Thymus (tissue), 11 donors: ENCODE measurements around the gene SGSH. TPM values are rescaled to one million over a fixed set of nuclear protein-coding genes. Genes with fewer than 3 reads are reported as not detected.

Experiments
- DNase-seq, 9 donors: peaks; one replicate each; pipeline ENCODE4 v3.0.0-alpha.2; 2013; ENCODE audit warnings: low spot score in 9 of 9, low read depth in 6 of 9, missing footprints in 1 of 9
- H3K27ac ChIP-seq, 2 donors: one replicate each; pipeline ENCODE4 v1.5.1; 2013; ENCODE audit warnings: control low read depth in 1 of 2, low read depth in 1 of 2, low read length in 1 of 2, mild to moderate bottlenecking in 1 of 2, moderate library complexity in 1 of 2
- H3K27me3 ChIP-seq, 2 donors: one replicate each; pipeline ENCODE4 v1.5.1; 2013; ENCODE audit warnings: low read length in 1 of 2; ENCODE audit not compliant: control insufficient read depth in 2 of 2, insufficient read depth in 1 of 2
- H3K36me3 ChIP-seq, 2 donors: one replicate each; pipeline ENCODE4 v1.5.1; 2013; ENCODE audit warnings: low read length in 1 of 2, mild to moderate bottlenecking in 1 of 2, moderate library complexity in 1 of 2; ENCODE audit not compliant: control insufficient read depth in 2 of 2, insufficient read depth in 2 of 2
- H3K4me1 ChIP-seq, 2 donors: one replicate each; pipeline ENCODE4 v1.5.1; 2013; ENCODE audit warnings: low read length in 2 of 2; ENCODE audit not compliant: control insufficient read depth in 2 of 2, insufficient read depth in 2 of 2
- H3K4me3 ChIP-seq, 2 donors: one replicate each; pipeline ENCODE4 v1.5.1; 2013; ENCODE audit warnings: low read length in 2 of 2, control low read depth in 1 of 2, mild to moderate bottlenecking in 1 of 2
- H3K9me3 ChIP-seq, 2 donors: one replicate each; pipeline ENCODE4 v1.5.1; 2013; ENCODE audit warnings: low read length in 1 of 2, mild to moderate bottlenecking in 1 of 2; ENCODE audit not compliant: control insufficient read depth in 2 of 2, insufficient read depth in 1 of 2
- WGBS: extraction: QIAGEN DNeasy Blood & Tissue Kit; methylation state at CpG from one replicate; pipeline ENCODE4 v1.1.7; 2013; 5-methylcytosine and 5-hydroxymethylcytosine counted together
- polyA plus RNA-seq: library from polyadenylated mRNA; stranded (reverse); fragments of 200-250 nt; gene quantifications from one replicate; pipeline ENCODE4 v1.2.3, GENCODE V29; 2013
- total RNA-seq: library from RNA; stranded (reverse); fragments of 120-200 nt; gene quantifications from one replicate; pipeline ENCODE4 v1.2.4, GENCODE V29; 2013
- donor health status: healthy.

Gene SGSH
- total and polyA plus RNA-seq, 2 donors = 4.0 to 38.9 TPM

DNA sequence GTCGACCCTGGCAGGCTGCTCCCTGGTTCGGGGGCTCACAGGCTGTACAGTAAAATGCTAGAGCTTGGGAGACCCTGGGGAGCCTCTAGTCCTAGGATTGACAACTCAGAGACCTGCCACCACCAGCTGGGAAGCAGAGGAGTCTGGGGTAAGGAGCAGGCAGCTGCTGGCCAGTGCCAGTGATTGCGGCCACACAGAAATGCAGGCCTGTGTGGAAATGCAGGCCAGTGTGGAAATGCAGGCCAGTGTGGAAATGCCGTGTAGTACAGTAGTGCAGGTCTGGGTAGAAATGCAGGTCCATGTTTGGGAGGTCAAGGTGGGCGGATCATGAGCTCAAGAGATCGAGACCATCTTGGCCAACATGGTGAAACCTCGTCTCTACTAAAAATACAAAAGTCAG lies 23.5 kb downstream of the SGSH start:
- no peaks in the 10 kb centered on the region for H3K36me3 ChIP-seq
- 98% methylated on average over 7 of the region's 7 CpGs for WGBS
- H3K4me1 ChIP-seq = peaks cover 0 to 8% of the 10 kb centered on the region in 2 donors
- H3K9me3 ChIP-seq = peaks cover 0 to 4% of the 10 kb centered on the region in 2 donors
- no peak overlapping the region for H3K4me3 ChIP-seq
- DNase-seq = no peak
- no peak overlapping the region for H3K27ac ChIP-seq
- H3K27me3 ChIP-seq = peaks cover 0 to 12% of the 10 kb centered on the region in 2 donors

DNA sequence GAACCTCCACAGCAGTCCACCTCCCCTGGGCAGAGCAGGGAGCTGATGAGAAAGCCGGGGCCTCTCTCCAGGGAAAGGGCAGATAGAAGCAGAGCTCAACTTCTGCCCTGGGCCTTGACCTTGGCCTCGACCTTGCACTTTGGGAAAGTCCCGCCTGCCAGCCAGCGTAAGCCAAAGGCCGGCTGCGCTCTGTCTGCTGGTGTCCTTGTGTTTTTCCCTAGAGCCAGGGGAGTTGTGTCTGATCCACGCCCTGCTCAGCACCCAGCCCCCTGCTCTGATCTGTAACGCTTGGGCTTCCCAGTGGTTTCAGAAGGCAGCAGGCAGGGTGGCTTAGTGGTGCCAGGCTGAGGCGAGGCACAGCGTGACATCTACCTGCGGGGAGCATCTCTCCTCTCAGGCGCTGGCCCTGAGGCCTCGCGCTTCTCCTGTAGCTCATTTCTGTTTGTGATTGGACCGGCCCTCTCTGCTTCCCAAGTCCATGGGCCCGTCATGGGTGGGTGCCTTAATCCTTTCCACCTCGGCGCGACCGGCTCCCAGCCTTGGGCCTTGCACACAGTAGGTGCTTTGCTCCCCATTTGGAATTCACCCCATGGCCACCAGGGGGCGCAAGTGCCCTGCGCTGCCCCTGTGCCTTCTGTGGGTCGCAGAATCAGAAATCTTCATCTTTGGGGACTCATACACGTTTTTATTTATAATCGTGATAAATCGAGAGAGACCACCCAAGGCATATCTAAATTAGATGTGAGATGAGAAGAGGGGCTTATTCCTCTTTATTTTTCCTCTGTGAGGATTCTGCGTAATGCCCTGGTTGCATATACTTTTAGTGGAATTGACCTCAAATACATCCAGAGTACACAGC lies 24.2 kb downstream of the SGSH start:
- Histone ChIP-seq H3K9me3 (peaks cover 0 to 4% of the 10 kb centered on the region in 2 donors), H3K27ac (no peak overlapping the region), H3K4me3 (no peak overlapping the region), H3K36me3 (no peaks in the 10 kb centered on the region), H3K27me3 (peaks cover 0 to 17% of the 10 kb centered on the region in 2 donors), H3K4me1 (peaks cover 0 to 13% of the 10 kb centered on the region in 2 donors)
- 64% methylated on average over 27 of the region's 27 CpGs for WGBS
- DNase-seq = peak in 3 of 9 donors; percentile 22 to 37 (median 33)

DNA sequence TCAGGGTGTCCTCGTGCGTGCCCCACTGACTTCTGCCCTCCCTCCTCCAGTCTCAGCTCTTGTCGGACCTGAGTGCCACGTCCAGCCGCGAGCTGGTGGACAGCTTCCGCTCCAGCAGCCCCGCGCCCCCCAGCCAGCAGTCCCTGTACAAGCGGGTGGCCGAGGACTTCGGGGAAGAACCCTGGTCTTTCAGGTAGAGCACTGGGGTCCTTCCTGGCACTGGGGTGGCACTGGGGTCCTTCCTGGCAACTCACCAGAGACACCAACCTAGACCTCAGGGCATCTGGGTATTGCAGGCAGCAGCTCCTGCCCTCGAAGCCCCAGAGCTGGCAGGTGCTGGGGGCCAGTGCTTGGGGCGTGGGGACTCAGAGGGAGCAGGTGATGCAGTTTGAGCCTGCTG lies 25.0 kb downstream of the SGSH start:
- DNase-seq = no peak
- Histone ChIP-seq H3K9me3 (peaks cover 0 to 4% of the 10 kb centered on the region in 2 donors), H3K36me3 (no peaks in the 10 kb centered on the region), H3K4me3 (no peak overlapping the region), H3K27me3 (peaks cover 0 to 17% of the 10 kb centered on the region in 2 donors), H3K4me1 (peaks cover 0 to 13% of the 10 kb centered on the region in 2 donors), H3K27ac (no peak overlapping the region)
- WGBS = 92% methylated on average over 14 of the region's 14 CpGs

DNA sequence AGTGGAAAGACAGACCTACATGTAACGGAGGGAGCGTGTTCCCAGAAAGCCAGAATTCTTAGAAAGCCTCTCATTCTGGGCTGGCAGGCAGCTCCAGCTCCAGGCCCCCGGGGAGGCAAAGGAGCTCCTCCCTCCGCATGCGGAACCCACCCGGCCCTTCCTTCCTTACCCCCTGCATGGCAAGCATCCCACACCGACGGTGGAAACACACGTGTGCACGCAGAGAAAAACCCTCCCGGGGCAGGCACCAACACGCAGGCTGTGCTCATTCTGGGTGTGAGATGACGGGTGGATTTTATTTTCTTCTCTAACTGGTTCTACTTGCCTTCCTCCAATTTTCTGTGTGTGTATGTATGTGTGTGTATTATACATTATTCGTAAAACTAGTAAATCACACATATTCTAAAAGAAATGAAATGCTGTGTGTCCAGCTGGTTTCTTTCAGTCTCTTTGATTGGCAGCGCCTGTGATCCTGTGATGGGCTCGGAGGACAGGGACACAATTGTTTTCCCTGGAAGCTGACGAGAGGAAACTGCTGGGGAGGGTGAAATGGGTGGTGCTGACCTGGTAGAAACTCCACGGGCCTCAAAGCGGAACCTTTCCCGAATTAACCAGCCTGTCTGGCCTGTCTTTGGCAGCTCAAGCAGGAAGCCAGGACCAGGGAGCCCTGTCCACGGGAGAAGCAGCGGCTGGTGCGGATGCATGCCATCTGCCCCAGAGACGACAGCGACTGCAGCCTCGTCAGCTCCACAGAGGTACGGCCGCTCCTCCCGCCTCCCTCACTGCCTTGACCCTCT lies 28.1 kb downstream of the SGSH start:
- peaks cover 0 to 4% of the 10 kb centered on the region in 2 donors for H3K9me3 ChIP-seq
- H3K36me3 ChIP-seq = no peaks in the 10 kb centered on the region
- 71% methylated on average over 29 of the region's 29 CpGs for WGBS
- peaks cover 0 to 19% of the 10 kb centered on the region in 2 donors for H3K27me3 ChIP-seq
- peaks cover 0 to 11% of the 10 kb centered on the region in 2 donors for H3K4me1 ChIP-seq
- no peak for DNase-seq
- no peak overlapping the region for H3K4me3 ChIP-seq
- H3K27ac ChIP-seq = peak overlapping the region in 1 of 2 donors; percentile 46

DNA sequence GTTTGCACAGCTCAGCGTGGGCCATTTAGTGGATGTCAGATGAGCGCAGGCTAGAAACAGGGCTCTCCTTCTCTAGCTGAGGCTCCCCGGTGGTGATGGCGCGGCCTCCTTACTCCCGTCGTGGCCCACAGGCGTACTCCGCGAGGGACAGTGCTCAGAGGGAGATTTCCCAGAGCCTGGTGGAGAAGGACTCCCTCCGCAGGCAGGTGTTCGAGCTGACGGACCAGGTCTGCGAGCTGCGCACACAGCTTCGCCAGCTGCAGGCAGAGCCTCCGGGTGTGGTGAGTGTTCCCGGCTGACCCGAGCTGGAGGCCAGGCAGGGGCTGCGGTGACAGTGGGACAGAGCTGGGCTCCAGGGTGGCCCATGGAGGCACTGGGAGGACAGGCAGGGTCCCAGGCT lies 28.9 kb downstream of the SGSH start:
- H3K27me3 ChIP-seq = peaks cover 0 to 19% of the 10 kb centered on the region in 2 donors
- no peak for DNase-seq
- no peak overlapping the region for H3K27ac ChIP-seq
- WGBS = 90% methylated on average over 20 of the region's 20 CpGs
- H3K4me1 ChIP-seq = peaks cover 0 to 11% of the 10 kb centered on the region in 2 donors
- no peaks in the 10 kb centered on the region for H3K36me3 ChIP-seq
- no peak overlapping the region for H3K4me3 ChIP-seq
- peaks cover 0 to 4% of the 10 kb centered on the region in 2 donors for H3K9me3 ChIP-seq

DNA sequence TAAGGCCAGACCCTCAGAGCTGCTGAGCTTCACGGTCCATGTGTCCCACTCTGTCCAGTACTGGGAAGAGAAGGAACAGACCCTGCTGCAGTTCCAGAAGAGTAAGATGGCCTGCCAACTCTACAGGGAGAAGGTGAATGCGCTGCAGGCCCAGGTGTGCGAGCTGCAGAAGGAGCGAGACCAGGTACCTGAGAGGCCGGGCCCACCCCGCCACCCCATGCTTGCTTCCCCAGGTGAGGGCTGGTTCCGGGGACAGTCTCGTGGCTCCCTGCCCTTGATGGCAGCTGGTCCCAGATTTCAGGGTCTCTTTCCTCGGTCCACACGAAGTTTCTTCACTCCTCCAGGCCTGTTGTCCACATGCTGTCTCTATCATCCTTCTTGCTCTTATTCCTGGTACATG lies 29.4 kb downstream of the SGSH start:
- H3K4me3 ChIP-seq = no peak overlapping the region
- no peaks in the 10 kb centered on the region for H3K36me3 ChIP-seq
- H3K4me1 ChIP-seq = peaks cover 0 to 11% of the 10 kb centered on the region in 2 donors
- no peak overlapping the region for H3K27ac ChIP-seq
- DNase-seq = no peak
- peaks cover 0 to 19% of the 10 kb centered on the region in 2 donors for H3K27me3 ChIP-seq
- H3K9me3 ChIP-seq = peaks cover 0 to 4% of the 10 kb centered on the region in 2 donors
- WGBS = 96% methylated on average over 10 of the region's 10 CpGs

DNA sequence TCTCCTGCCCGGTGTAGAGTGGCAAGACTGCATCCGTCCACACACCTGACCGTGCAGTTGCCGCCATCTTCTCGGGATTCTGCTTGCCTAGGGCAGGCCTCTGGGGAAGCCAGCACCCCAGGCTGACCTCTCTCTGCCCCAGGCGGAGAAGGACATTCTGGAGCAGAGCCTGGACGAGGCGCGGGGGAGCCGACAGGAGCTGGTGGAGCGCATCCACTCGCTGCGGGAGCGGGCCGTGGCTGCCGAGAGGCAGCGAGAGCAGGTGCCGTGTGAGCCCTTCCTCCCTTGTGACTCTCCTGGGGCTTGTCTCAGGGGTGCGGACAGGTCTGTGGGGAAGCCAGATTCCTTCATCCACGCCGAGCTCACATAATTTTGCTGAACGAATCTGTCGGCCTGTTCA lies 30.5 kb downstream of the SGSH start:
- WGBS = 96% methylated on average over 23 of the region's 23 CpGs
- DNase-seq = no peak

DNA sequence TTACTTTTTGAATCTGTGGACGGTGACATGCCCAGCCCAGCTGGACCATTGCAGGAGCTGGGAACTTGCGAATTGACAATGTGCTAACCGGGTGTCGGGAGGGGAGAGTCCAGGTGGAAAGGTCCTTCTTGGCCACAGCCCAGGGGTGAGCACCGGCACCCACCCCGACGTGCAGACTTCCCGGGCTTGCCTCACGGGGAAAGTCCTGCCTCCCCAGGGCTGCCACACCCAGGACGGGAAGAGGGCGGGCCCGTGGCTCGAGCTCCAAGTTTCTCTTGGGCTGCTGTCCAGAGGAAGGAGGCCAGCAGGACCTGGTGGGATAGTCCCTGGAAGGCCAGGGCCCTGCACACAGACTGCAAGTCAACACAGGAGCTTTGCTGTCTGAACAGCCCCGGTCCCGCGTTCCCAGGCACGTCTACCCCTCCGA lies 32.6 kb downstream of the SGSH start:
- H3K4me3 ChIP-seq = no peak overlapping the region
- peaks cover 0 to 13% of the 10 kb centered on the region in 2 donors for H3K4me1 ChIP-seq
- peaks cover 0 to 17% of the 10 kb centered on the region in 2 donors for H3K27me3 ChIP-seq
- peak overlapping the region in 1 of 2 donors; percentile 6 for H3K27ac ChIP-seq
- H3K36me3 ChIP-seq = no peaks in the 10 kb centered on the region
- 84% methylated on average over 18 of the region's 18 CpGs for WGBS
- no peaks in the 10 kb centered on the region for H3K9me3 ChIP-seq
- no peak for DNase-seq

More for the DNA sequence above, 30.5 kb downstream of the SGSH start:
- H3K9me3 ChIP-seq = no peaks in the 10 kb centered on the region
- no peak overlapping the region for H3K4me3 ChIP-seq
- H3K27me3 ChIP-seq = peaks cover 0 to 17% of the 10 kb centered on the region in 2 donors
- H3K36me3 ChIP-seq = no peaks in the 10 kb centered on the region
- peaks cover 0 to 11% of the 10 kb centered on the region in 2 donors for H3K4me1 ChIP-seq
- no peak overlapping the region for H3K27ac ChIP-seq

DNA sequence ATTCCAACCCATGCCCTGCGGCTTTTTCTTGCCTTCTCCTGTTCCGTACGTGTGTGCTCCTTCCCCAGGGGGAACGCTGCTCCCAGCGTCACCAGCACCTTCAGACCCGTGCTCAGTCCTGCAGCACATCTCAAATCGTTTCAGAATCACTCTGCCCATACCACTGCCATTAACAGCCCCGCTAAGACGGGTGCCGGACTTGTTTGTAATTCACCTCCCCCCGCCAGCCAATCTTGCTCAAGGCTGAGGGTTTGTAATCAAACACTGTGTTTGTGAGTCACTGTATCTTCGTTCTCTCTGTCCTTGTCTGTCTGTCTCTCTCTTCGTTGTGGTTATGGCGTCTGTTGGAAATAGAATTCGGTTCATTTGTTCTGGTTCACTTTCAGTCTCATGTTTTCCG lies 33.0 kb downstream of the SGSH start:
- peak overlapping the region in 1 of 2 donors; percentile 6 for H3K27ac ChIP-seq
- DNase-seq = no peak
- no peaks in the 10 kb centered on the region for H3K9me3 ChIP-seq
- no peaks in the 10 kb centered on the region for H3K36me3 ChIP-seq
- peaks cover 0 to 10% of the 10 kb centered on the region in 2 donors for H3K4me1 ChIP-seq
- H3K4me3 ChIP-seq = no peak overlapping the region
- peaks cover 0 to 13% of the 10 kb centered on the region in 2 donors for H3K27me3 ChIP-seq
- WGBS = 95% methylated on average over 16 of the region's 16 CpGs
